D721Med (cell line): ENCODE results near the gene CSNK1D.

Experiments used
- DNase-seq: peaks from one replicate; pipeline ENCODE4 v3.0.0; 2011; ENCODE audit warnings: low spot score; ENCODE audit not compliant: insufficient read length
- FAIRE-seq: peaks from 2 replicates; lab custom pipeline; 2011; peaks lifted over from hg19 to GRCh38; lab: Jason Lieb, UNC
- TF ChIP-seq, protein P1 (sequence below): IDR thresholded peaks from 2 replicates; pipeline ENCODE4 v1.5.1; 2012; ENCODE audit warnings: mild to moderate bottlenecking, control low read depth; ENCODE audit not compliant: insufficient read depth; ENCODE audit errors: missing control alignments

CSNK1D gene

DNA sequence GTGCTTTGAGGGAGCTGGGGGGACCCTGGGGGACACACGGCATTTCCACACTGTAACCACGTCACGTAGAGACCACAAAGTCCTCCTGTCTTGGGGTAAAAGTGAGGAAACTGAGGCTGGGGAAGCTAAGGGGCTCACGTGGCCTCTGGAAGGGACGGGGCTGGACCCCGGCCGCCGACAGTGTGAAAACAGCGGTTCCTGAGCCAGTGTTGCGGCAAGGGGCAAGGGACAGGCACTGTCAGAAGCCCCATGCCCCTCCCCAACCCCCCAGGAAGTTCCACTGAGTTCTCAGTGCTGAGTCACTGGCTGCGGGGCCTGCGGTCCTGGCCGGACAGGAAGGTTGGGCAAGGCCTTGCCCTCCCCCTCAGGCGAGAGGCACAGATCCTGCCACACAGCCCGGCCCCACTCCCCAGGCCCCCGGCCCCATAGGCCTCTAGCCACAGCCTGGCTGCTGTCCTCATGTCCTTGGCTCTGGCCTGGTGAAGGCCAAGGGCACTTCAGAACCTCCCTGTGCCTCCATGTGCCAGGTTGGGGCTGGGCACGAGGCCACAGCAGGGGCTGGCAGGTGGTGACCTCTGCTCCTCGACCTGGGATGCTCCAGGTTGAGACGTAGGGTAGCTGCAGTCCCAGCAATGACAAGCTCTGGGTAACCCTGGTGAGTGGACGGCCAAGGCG, 55.8 kb downstream of the CSNK1D start:
- no peak for DNase-seq
- FAIRE-seq, result no peak
- TF ChIP-seq, protein P1, sequence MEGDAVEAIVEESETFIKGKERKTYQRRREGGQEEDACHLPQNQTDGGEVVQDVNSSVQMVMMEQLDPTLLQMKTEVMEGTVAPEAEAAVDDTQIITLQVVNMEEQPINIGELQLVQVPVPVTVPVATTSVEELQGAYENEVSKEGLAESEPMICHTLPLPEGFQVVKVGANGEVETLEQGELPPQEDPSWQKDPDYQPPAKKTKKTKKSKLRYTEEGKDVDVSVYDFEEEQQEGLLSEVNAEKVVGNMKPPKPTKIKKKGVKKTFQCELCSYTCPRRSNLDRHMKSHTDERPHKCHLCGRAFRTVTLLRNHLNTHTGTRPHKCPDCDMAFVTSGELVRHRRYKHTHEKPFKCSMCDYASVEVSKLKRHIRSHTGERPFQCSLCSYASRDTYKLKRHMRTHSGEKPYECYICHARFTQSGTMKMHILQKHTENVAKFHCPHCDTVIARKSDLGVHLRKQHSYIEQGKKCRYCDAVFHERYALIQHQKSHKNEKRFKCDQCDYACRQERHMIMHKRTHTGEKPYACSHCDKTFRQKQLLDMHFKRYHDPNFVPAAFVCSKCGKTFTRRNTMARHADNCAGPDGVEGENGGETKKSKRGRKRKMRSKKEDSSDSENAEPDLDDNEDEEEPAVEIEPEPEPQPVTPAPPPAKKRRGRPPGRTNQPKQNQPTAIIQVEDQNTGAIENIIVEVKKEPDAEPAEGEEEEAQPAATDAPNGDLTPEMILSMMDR, result no peak

DNA sequence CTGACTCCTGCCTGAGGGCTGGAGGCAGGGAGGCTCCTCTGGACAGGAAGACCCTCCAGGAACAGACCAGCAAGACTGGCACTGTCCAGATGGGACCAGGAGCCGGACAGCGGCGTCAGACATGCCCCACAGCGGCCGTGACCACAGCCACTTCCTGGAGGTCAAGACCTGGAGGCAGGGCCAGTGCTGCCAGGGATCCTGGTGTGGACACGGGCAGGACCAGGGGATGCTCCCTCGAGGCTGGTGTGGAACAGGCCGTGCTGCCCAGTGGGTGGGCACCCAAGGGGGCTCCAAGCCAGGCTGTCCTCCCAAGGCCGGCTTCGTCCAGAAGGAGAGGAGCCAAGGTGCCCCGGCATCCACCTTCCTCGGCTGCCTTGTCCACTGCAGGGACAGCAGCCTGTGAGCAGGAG, 56.4 kb downstream of the CSNK1D start:
- FAIRE-seq (no peak), DNase-seq (no peak)
- TF ChIP-seq, protein P1, result no peak

DNA sequence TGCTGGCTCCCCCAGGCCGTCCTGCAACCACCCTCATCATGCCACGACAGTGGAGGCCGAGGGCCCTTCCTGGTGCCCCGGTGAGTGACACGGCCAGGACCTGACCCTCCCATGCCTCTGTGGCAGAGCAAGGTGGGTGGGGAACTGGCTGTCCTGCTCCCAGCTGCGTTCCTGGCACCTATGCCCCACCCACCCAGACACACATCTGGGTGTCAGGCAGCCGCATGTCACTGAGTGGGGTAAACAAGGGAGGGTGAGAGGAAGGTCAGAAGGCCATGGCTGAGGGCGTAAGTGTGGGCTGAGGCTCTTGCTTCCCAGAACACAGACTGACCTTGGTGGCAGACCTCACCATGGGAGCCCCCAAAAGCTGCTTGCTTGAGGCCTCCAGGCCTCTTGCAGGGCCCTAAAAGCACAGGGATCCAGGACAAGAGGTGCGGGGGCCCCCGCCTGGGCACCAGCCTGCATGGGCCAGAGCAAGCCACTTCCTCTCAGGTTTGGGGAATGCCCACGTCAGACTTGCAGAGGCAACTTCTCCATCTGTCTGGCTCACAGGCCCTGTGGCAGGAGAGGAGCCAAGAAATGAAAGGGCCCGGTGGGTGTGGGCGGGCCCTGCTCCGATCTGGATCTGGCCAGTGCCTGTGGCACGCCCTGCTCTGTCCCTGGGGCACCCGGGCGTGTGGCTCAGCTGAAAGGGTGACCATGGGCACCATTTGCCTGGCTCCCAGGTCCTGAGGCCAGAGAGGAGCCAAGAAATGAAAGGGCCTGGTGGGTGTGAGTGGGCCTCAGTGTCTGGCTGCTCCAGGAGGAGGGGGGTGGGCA, 57.0 kb downstream of the CSNK1D start:
- FAIRE-seq (no peak), DNase-seq (no peak)
- TF ChIP-seq, protein P1, result no peak

DNA sequence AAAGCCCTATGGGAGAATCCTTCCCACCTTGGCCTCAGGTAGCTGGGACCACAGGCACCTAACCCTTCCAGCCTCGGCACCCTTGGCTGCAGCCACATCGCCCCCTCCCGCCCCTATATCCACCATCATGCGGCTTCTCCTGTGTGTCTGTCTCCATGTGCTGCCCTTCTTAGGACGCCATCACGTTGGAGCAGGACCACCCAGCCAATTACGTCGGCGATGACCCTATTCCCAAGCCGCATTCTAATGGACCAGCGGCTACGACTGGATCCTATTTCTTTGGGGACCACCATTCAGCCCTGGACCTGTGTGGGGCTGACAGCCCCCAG, 57.6 kb downstream of the CSNK1D start:
- TF ChIP-seq, protein P1, result no peak
- no peak for FAIRE-seq
- no peak for DNase-seq

DNA sequence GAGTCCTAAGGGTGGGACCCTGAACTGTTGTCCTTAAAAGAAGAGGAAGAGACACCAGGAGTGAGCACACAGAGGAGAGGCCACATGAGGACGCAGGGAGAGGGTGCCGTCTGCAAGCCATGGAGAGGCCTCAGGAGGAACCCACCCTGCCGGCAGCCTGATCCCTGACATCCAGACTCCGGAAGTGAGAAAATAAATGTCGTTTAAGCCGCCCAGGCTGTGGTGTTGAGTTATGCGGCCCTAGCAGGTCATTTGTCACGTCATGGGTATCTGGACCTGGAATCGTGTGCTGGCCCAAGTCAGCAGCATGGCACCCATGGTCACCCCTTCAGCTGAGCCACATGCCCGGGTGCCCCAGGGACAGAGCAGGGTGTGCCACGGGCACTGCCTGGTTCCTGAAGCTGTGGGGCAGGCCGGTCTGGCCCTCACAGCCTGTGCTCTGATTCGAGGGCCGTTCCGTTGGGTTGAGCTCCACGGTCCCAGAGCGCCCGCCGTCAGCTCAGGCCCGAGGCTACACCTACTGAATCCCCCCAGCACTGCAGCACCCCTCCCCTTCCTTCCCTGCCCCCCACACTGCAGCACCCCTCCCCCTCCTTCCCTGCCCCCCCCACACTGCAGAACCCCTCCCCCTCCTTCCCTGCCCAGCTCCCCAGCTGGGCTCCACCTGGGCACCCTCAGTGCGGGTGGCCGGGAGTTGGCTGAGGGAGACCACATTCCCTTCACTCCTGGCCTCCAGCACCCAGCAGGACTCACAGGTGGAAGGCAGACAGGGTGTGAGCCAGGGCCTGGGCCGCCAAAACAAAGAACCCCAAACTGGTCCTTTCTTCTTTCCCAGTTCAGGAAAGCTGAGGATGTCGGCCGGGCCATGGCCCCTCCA, 58.2 kb downstream of the CSNK1D start:
- FAIRE-seq, result no peak
- TF ChIP-seq, protein P1, result no peak
- no peak for DNase-seq

DNA sequence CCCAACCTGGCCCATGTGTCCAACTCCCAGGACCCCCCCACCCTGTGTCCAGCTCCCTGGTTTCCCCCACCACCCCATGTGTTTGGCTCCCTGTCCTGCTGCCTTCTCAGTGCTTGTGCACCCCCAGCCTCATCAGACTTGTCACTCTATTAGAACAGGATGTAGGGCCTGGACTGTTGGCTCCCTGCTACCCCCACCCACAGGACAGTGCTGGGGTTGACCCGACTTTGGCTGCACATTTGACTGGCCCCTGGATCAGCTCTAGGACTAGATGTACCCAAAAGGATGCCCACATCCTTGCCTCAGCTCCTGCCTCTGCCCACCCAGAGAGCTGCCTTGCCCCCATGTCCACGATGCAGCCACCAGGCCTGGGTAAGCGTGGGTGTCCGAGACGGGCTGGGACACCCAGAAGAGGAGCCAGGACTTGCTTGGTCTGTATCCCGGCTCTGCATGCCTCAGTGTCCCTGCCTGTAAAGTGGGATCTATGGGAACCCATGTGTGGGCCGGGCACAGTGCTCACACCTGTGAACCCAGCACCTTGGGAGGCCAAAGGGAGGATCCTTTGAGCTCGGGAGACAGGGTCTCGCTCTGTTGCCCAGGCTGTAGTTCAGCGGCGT, 59.4 kb downstream of the CSNK1D start:
- no peak for FAIRE-seq

More for the DNA sequence above, 59.4 kb downstream of the CSNK1D start:
- DNase-seq, result no peak
- TF ChIP-seq, protein P1, result no peak
